ENCODE measurements around the gene LCTL. TPM values are rescaled to one million over a fixed set of nuclear protein-coding genes. Genes with fewer than 3 reads are reported as not detected.

Gene LCTL
- total RNA-seq, 2 experiments from 2014 or later = not detected

GRCh38 chr15:66593219-66593780 is 27.5 kb upstream of the LCTL start:
- CTCF ChIA-PET (ENCODE audit: unreplicated experiment) = no interaction called here
- no peak overlapping the region for H3K4me2 ChIP-seq (ENCODE audit: low read length)
- no peaks in the 10 kb centered on the region for H3K36me3 ChIP-seq (ENCODE audit: insufficient read depth, low read length)

GRCh38 chr15:66592505-66593218 is 26.9 kb upstream of the LCTL start:
- no peaks in the 10 kb centered on the region for H3K36me3 ChIP-seq (ENCODE audit: insufficient read depth, low read length)
- H3K9me2 ChIP-seq (ENCODE audit: insufficient read depth, low read length) = no peaks in the 10 kb centered on the region
- H3K4me2 ChIP-seq (ENCODE audit: low read length) = no peak overlapping the region
- no peak overlapping the region for H3K27ac ChIP-seq (ENCODE audit: low read depth, low read length, poor library complexity, severe bottlenecking)
- DNase-seq (ENCODE audit: low spot score) = no peak
- H2AFZ ChIP-seq (ENCODE audit: low read length) = no peak overlapping the region
- no peaks in the 10 kb centered on the region for H3K4me1 ChIP-seq (ENCODE audit: insufficient read depth, low read length, poor library complexity, severe bottlenecking)
- ChIA-PET CTCF (ENCODE audit: unreplicated experiment) (no interaction called here), POLR2A (interaction anchor here (0.7 kb wide), 1 partner anchor 271 kb away, joined by 5 read pairs; no protein-coding TSS in a partner anchor)
- no TSS peak for BruUV-seq (replicated peaks)
- H3K4me3 ChIP-seq (ENCODE audit: low read depth, low read length, poor library complexity, severe bottlenecking) = no peak overlapping the region
- no peaks in the 10 kb centered on the region for H3K79me2 ChIP-seq (ENCODE audit: insufficient read depth, low read depth, low read length)
- H3K9me3 ChIP-seq (ENCODE audit: low read length) = no peaks in the 10 kb centered on the region
- TF ChIP-seq CTCF (conservative IDR thresholded peaks at IDR 0.05; ENCODE audit: low read length) = no peak
- TF ChIP-seq EZH2phosphoT487 (IDR thresholded peaks at IDR 0.05; ENCODE audit: borderline replicate concordance, low read depth, low read length) = no peak
- intact Hi-C loops (cut with micrococcal nuclease; ENCODE audit: unreplicated experiment) = no loop called here
- H4K20me1 ChIP-seq (ENCODE audit: insufficient read depth, low read length) = no peaks in the 10 kb centered on the region

More at GRCh38 chr15:66593219-66593780, 27.5 kb upstream of the LCTL start:
- intact Hi-C loops (cut with micrococcal nuclease; ENCODE audit: unreplicated experiment) = no loop called here
- H3K79me2 ChIP-seq (ENCODE audit: insufficient read depth, low read depth, low read length) = no peaks in the 10 kb centered on the region
- H3K9me3 ChIP-seq (ENCODE audit: low read length) = no peaks in the 10 kb centered on the region
- no peak overlapping the region for H3K27ac ChIP-seq (ENCODE audit: low read depth, low read length, poor library complexity, severe bottlenecking)
- DNase-seq (ENCODE audit: low spot score) = no peak
- H3K4me1 ChIP-seq (ENCODE audit: insufficient read depth, low read length, poor library complexity, severe bottlenecking) = no peaks in the 10 kb centered on the region
- no TSS peak for BruUV-seq (replicated peaks)
- no peak overlapping the region for H2AFZ ChIP-seq (ENCODE audit: low read length)
- TF ChIP-seq CTCF (conservative IDR thresholded peaks at IDR 0.05; ENCODE audit: low read length) (no peak), EZH2phosphoT487 (IDR thresholded peaks at IDR 0.05; ENCODE audit: borderline replicate concordance, low read depth, low read length) (no peak)
- no peaks in the 10 kb centered on the region for H4K20me1 ChIP-seq (ENCODE audit: insufficient read depth, low read length)
- H3K4me3 ChIP-seq (ENCODE audit: low read depth, low read length, poor library complexity, severe bottlenecking) = no peak overlapping the region
- no peaks in the 10 kb centered on the region for H3K9me2 ChIP-seq (ENCODE audit: insufficient read depth, low read length)
- POLR2A ChIA-PET = no interaction called here

GRCh38 chr15:66591322-66591862 is 25.6 kb upstream of the LCTL start:
- H3K36me3 ChIP-seq (ENCODE audit: insufficient read depth, low read length) = no peaks in the 10 kb centered on the region
- POLR2A ChIA-PET = no interaction called here
- intact Hi-C loops (cut with micrococcal nuclease; ENCODE audit: unreplicated experiment) = no loop called here
- BruUV-seq (replicated peaks) = no TSS peak
- no peaks in the 10 kb centered on the region for H3K4me1 ChIP-seq (ENCODE audit: insufficient read depth, low read length, poor library complexity, severe bottlenecking)
- no peak overlapping the region for H2AFZ ChIP-seq (ENCODE audit: low read length)
- DNase-seq (ENCODE audit: low spot score) = no peak
- H3K79me2 ChIP-seq (ENCODE audit: insufficient read depth, low read depth, low read length) = no peaks in the 10 kb centered on the region
- TF ChIP-seq CTCF (conservative IDR thresholded peaks at IDR 0.05; ENCODE audit: low read length) (no peak), EZH2phosphoT487 (IDR thresholded peaks at IDR 0.05; ENCODE audit: borderline replicate concordance, low read depth, low read length) (no peak)
- no peak overlapping the region for H3K4me2 ChIP-seq (ENCODE audit: low read length)
- no peaks in the 10 kb centered on the region for H3K9me2 ChIP-seq (ENCODE audit: insufficient read depth, low read length)
- CTCF ChIA-PET (ENCODE audit: unreplicated experiment) = interaction anchor here (0.6 kb wide), 1 partner anchor 171 kb away, joined by 3 read pairs; no protein-coding TSS in a partner anchor
- no peak overlapping the region for H3K4me3 ChIP-seq (ENCODE audit: low read depth, low read length, poor library complexity, severe bottlenecking)
- no peaks in the 10 kb centered on the region for H4K20me1 ChIP-seq (ENCODE audit: insufficient read depth, low read length)
- no peaks in the 10 kb centered on the region for H3K9me3 ChIP-seq (ENCODE audit: low read length)
- H3K27ac ChIP-seq (ENCODE audit: low read depth, low read length, poor library complexity, severe bottlenecking) = no peak overlapping the region

Measured in OCI-LY7 (cell line).